Measurements from ENCODE around the gene CNTNAP5.

DNA sequence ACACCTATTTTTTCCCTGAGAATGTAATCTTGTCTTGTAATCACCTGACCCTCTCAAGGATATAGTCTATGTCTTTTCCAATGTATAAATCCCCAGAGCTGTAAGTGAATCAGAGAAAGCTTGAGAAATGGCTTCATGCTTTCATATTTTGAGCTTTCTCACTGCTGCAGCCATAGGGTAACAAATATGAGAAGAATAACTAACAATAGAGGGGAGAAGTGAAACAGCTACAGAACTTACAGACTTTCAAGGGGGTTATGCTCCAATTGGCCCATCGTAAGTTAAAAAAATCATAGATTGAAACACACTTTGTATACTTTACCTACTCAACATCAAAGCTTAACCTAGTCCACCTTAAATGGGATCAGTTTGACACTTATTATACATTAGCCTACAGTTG is 111.0 kb downstream of the CNTNAP5 start:
- no peak for TF ChIP-seq POLR2A (IDR thresholded peaks at IDR 0.05)
- TF ChIP-seq, protein P1, sequence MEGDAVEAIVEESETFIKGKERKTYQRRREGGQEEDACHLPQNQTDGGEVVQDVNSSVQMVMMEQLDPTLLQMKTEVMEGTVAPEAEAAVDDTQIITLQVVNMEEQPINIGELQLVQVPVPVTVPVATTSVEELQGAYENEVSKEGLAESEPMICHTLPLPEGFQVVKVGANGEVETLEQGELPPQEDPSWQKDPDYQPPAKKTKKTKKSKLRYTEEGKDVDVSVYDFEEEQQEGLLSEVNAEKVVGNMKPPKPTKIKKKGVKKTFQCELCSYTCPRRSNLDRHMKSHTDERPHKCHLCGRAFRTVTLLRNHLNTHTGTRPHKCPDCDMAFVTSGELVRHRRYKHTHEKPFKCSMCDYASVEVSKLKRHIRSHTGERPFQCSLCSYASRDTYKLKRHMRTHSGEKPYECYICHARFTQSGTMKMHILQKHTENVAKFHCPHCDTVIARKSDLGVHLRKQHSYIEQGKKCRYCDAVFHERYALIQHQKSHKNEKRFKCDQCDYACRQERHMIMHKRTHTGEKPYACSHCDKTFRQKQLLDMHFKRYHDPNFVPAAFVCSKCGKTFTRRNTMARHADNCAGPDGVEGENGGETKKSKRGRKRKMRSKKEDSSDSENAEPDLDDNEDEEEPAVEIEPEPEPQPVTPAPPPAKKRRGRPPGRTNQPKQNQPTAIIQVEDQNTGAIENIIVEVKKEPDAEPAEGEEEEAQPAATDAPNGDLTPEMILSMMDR (IDR thresholded peaks at IDR 0.05): no peak
